DND-41 (cell line): ENCODE results near the gene MYH14.

Experiments
- ATAC-seq: fragments of 200-7000 bp; cut with Tn5 transposase; 3 replicates; pipeline ENCODE4 v1.9.1; 2021; ENCODE audit warnings: low read depth; ENCODE audit not compliant: insufficient read depth
- DNase-seq: peaks from one replicate; pipeline ENCODE4 v3.0.0-alpha.2; 2020
- H2AFZ ChIP-seq: 2 replicates; pipeline ENCODE4 v1.6.0; 2012; ENCODE audit warnings: low read depth, low read length
- H3K27ac ChIP-seq: 2 replicates; pipeline ENCODE4 v1.5.1; 2012; ENCODE audit warnings: low read length, inconsistent platforms
- H3K27me3 ChIP-seq: fragments of 200-600 bp; sonication (generic); 2 replicates; pipeline ENCODE4 v1.6.0; 2012; ENCODE audit warnings: low read length, mild to moderate bottlenecking, inconsistent platforms; ENCODE audit not compliant: insufficient read depth, poor library complexity
- H3K36me3 ChIP-seq: 2 replicates; pipeline ENCODE4 v1.5.1; 2012; ENCODE audit warnings: low read length, inconsistent platforms; ENCODE audit not compliant: insufficient read depth
- H3K4me1 ChIP-seq: 2 replicates; pipeline ENCODE4 v1.5.1; 2012; ENCODE audit warnings: mild to moderate bottlenecking, low read length; ENCODE audit not compliant: insufficient read depth
- H3K4me2 ChIP-seq: 2 replicates; pipeline ENCODE4 v1.6.0; 2012; ENCODE audit warnings: mild to moderate bottlenecking, moderate library complexity, low read length, inconsistent platforms; ENCODE audit not compliant: insufficient read depth
- H3K4me3 ChIP-seq, 2 experiments: fragments of 200-600 bp in 1 of 2; shearing (Covaris generic) in 1 of 2; 2 replicates each; pipeline ENCODE4 v1.5.1; 2012 to 2016; ENCODE audit warnings: inconsistent platforms in 2 of 2, low read length in 2 of 2, mild to moderate bottlenecking in 2 of 2, low read depth in 1 of 2, moderate library complexity in 1 of 2
- H3K79me2 ChIP-seq: 2 replicates; pipeline ENCODE4 v1.6.0; 2012; ENCODE audit warnings: low read length, inconsistent platforms; ENCODE audit not compliant: insufficient read depth
- H3K9ac ChIP-seq: 2 replicates; pipeline ENCODE4 v1.6.0; 2012; ENCODE audit warnings: low read depth, mild to moderate bottlenecking, inconsistent platforms, low read length, moderate library complexity
- H3K9me3 ChIP-seq: 2 replicates; pipeline ENCODE4 v1.5.1; 2012; ENCODE audit warnings: low read length, moderate library complexity, mild to moderate bottlenecking, inconsistent platforms; ENCODE audit not compliant: insufficient read depth, severe bottlenecking
- H4K20me1 ChIP-seq: 2 replicates; pipeline ENCODE4 v1.6.0; 2012; ENCODE audit warnings: low read length; ENCODE audit not compliant: insufficient read depth
- EZH2 ChIP-seq: IDR thresholded peaks from 3 replicates; pipeline ENCODE4 v1.6.1; 2012; ENCODE audit warnings: borderline replicate concordance, low read depth, mild to moderate bottlenecking, moderate library complexity, low read length, inconsistent platforms; ENCODE audit not compliant: severe bottlenecking
- TF ChIP-seq, protein P1 (sequence below): IDR thresholded peaks from 2 replicates; pipeline ENCODE4 v1.5.1; 2012; ENCODE audit warnings: borderline replicate concordance, low read length, moderate library complexity, mild to moderate bottlenecking; ENCODE audit not compliant: poor library complexity, severe bottlenecking; ENCODE audit errors: extremely low read depth

Gene MYH14

DNA sequence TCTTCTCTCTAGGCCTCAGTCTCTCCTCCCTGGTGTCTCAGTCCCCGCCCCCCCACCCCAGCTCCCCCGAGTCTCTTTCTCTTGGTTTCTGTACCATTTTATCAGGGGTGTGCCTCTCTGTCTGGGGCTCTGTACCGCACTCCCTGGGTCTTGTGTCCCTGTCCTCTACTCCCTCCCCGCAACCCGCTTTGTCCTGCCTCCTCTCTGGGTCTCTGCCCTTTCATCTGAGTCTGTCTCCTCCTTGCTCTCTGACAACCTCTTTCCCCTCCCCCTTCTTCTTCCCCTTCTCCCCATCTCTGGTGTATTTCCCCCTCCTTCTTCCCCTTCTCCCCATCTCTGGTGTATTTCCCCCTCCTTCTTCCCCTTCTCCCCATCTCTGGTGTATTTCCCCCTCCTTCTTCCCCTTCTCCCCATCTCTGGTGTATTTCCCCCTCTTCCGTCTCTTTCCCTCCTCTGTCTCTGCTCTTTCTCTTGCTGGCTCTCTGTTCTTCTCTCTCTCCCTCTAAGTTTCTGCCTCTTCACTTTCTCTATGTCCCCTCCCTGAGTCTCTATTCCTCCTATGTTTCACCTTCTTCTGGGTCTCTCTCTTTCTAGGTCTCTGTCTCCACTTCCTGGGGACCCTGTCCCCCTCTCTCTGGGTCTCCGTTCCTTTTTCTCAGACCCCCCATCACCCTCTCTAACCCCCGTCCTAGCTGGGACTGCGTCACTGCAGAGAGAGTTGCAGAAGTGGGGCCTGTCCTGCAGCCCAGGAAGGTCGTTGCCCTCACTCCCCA lies 128.0 kb downstream of the MYH14 start:
- H3K79me2 ChIP-seq: no peaks in the 10 kb centered on the region
- H3K4me3 ChIP-seq: peak overlapping the region; percentile 22 to 56; a peak in 3 of 4 replicates
- H3K27me3 ChIP-seq: no peaks in the 10 kb centered on the region
- H3K36me3 ChIP-seq: no peaks in the 10 kb centered on the region
- peak overlapping the region; percentile 69 for H3K4me2 ChIP-seq
- DNase-seq (no peak), ATAC-seq (peak; percentile 62; the same call in 1 of the 3 replicates)
- peak overlapping the region; percentile 59 for H2AFZ ChIP-seq
- H3K9ac ChIP-seq: peak overlapping the region; percentile 56
- no peaks in the 10 kb centered on the region for H3K9me3 ChIP-seq
- TF ChIP-seq, protein P1, sequence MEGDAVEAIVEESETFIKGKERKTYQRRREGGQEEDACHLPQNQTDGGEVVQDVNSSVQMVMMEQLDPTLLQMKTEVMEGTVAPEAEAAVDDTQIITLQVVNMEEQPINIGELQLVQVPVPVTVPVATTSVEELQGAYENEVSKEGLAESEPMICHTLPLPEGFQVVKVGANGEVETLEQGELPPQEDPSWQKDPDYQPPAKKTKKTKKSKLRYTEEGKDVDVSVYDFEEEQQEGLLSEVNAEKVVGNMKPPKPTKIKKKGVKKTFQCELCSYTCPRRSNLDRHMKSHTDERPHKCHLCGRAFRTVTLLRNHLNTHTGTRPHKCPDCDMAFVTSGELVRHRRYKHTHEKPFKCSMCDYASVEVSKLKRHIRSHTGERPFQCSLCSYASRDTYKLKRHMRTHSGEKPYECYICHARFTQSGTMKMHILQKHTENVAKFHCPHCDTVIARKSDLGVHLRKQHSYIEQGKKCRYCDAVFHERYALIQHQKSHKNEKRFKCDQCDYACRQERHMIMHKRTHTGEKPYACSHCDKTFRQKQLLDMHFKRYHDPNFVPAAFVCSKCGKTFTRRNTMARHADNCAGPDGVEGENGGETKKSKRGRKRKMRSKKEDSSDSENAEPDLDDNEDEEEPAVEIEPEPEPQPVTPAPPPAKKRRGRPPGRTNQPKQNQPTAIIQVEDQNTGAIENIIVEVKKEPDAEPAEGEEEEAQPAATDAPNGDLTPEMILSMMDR: no peak
- no peak for TF ChIP-seq EZH2
- H3K4me1 ChIP-seq: peaks cover 26% of the 10 kb centered on the region
- peak overlapping the region; percentile 76 for H3K27ac ChIP-seq
- H4K20me1 ChIP-seq: no peaks in the 10 kb centered on the region

DNA sequence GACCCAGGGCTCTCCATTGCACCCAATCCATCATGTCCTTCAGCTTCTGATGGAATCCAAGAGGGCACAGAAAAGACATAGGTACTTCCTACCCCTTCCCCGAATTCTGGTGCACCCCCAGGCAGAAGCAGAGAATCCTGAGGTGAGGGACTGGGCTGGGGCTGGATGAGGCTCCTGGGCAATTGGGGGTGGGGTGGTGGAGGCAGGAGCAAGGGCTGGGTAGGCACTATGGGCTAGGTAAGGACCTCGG lies 128.5 kb downstream of the MYH14 start:
- Histone ChIP-seq H3K27ac (peak overlapping the region; percentile 76; the same call in 1 of the 2 replicates), H3K9ac (peak overlapping the region; percentile 56; the same call in 1 of the 2 replicates), H3K4me3 (peak overlapping the region in 1 of 2 experiments; percentile 56; a peak in 2 of 4 replicates), H3K79me2 (no peaks in the 10 kb centered on the region), H3K4me2 (peak overlapping the region; percentile 69), H2AFZ (peak overlapping the region; percentile 22; the same call in 1 of the 2 replicates), H4K20me1 (no peaks in the 10 kb centered on the region), H3K36me3 (no peaks in the 10 kb centered on the region), H3K4me1 (peaks cover 26% of the 10 kb centered on the region), H3K27me3 (no peaks in the 10 kb centered on the region), H3K9me3 (no peaks in the 10 kb centered on the region)
- ATAC-seq (no peak), DNase-seq (no peak)
- no peak for TF ChIP-seq EZH2
- TF ChIP-seq, protein P1: no peak

DNA sequence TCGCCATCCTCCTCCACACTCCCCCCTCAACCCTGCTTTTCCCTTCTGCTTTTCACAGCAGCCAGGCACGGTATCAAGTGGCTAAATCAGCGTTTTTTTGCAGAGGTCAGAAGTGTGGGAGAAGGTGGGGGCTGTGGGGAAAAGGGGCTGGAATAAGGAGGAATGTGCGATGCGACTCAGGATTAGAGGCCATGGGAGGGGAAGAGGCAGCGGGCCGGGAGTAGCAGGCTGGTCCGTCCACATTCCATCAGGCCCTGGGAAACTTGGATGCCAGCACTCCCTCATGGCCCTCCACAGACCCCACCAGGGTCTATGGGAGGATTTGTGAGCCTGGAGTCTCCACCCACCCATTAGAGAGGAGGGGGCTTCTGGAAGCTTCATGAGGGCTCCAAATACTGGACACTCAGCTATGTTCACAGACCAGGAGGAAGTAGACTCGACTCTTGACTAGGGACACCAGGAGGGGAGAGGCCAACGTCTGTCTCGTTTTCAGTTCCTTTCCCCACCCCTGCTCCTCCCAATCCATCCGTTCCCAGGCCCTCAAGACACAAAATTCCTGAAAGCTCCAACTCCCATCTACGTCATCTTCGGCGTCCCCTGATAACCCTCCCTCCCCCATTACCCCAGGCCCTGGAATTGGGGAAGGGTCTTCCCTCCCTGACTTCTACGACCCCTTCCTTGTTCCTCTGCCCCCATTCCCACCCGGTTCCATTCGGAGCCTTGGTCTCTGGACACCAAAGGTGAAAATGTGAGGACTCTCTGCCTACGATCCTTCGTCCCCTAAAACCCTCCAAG lies 129.0 kb downstream of the MYH14 start:
- Histone ChIP-seq H3K4me3 (peak overlapping the region in 1 of 2 experiments; percentile 56; a peak in 2 of 4 replicates), H3K4me2 (peak overlapping the region; percentile 69), H3K79me2 (no peaks in the 10 kb centered on the region), H3K27me3 (no peaks in the 10 kb centered on the region), H3K36me3 (no peaks in the 10 kb centered on the region), H3K4me1 (peaks cover 26% of the 10 kb centered on the region), H3K9me3 (no peaks in the 10 kb centered on the region), H2AFZ (no peak overlapping the region), H3K9ac (peak overlapping the region; percentile 56; the same call in 1 of the 2 replicates), H3K27ac (peak overlapping the region; percentile 76; the same call in 1 of the 2 replicates), H4K20me1 (no peaks in the 10 kb centered on the region)
- no peak for TF ChIP-seq EZH2
- TF ChIP-seq, protein P1: no peak
- DNase-seq: no peak
- no peak for ATAC-seq
